C4-2B (cell line): ENCODE measurements around the gene USP6NL.
"Not testable (repeated sequence)": the region's sequence is repeated elsewhere in the genome, so short reads cannot be mapped to it uniquely, and the experiment has no call there.

Experiments
- H3K27ac ChIP-seq: fragments of 450-650 bp; 2 replicates; pipeline ENCODE4 v1.5.1; 2017
- CTCF ChIP-seq: fragments of 450-650 bp; conservative IDR thresholded peaks from 2 replicates; pipeline ENCODE4 v1.5.1; 2017; ENCODE audit warnings: mild to moderate bottlenecking
- ZFX ChIP-seq: fragments of 450-650 bp; IDR thresholded peaks from 2 replicates; pipeline ENCODE4 v1.6.1; 2017

The USP6NL gene

GRCh38 chr10:11437391-11438142, 173.9 kb downstream of the USP6NL start:
- no peak for TF ChIP-seq ZFX
- no peak for TF ChIP-seq CTCF
- H3K27ac ChIP-seq, result no peak overlapping the region

DNA sequence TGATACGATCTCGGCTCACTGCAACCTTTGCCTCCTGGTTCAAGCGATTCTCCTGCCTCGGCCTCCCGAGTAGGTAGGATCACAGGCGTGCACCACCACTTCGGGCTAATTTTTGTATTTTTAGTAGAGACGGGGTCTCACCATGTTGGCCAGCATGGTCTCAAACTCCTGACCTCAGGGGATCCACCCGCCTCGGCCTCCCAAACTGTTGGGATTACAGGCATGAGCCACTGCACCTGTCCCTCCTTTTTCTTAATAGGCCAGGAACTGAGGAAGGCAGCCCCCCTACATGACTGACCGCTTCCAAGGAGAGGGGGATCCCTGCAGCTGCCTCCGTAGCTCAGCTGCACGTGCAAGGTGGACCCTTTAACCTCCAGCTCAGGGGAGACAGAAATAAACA, 175.0 kb downstream of the USP6NL start:
- not testable (repeated sequence) for H3K27ac ChIP-seq

GRCh38 chr10:11435581-11435981, 175.9 kb downstream of the USP6NL start:
- no peak overlapping the region for H3K27ac ChIP-seq
- TF ChIP-seq CTCF (no peak), ZFX (no peak)

DNA sequence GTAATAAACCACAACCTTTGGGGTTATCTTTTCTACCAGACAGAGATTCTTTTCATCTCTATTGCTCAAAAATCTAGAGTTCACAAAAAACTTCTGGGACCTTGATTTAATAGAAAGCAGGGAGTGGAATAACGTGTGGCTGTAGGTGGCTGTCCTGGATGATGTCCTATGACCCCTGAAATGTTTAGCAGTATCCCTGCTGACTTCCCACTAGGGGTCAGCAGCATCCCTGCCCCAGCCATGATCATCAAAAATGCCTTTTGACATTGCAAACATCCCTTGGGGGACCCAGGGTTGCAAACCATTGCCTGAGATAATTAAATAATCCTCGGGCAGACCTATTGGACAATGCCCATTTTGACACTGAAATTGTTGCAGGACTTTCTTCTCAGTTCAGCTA, 177.1 kb downstream of the USP6NL start:
- H3K27ac ChIP-seq, result no peak overlapping the region
- TF ChIP-seq CTCF (peak; percentile 57), ZFX (no peak)

DNA sequence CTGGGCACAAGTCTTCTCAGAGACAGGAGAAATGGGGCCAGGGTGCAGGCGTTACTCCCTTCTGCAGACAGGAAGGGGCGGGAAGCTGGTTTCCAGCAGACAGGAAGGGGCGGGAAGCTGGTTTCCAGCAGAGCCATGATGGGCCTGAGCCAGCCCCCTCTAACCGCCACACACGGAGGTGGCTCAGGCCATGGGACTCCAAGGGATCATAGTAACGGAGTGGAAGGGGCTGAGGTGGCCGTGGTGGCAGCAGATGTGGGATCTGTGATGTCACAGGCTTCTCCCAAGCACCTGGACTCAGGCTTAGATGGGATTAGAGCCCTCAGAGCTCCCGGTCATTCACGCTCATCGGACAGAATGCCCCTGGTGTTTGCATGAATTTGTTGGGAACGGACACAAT, 177.8 kb downstream of the USP6NL start:
- TF ChIP-seq CTCF, result no peak
- TF ChIP-seq ZFX, result no peak
- no peak overlapping the region for H3K27ac ChIP-seq

- TF ChIP-seq CTCF, result no peak
- no peak for TF ChIP-seq ZFX
- no peak overlapping the region for H3K27ac ChIP-seq
Observed at GRCh38 chr10:11431216-11431555, 180.3 kb downstream of the USP6NL start.

DNA sequence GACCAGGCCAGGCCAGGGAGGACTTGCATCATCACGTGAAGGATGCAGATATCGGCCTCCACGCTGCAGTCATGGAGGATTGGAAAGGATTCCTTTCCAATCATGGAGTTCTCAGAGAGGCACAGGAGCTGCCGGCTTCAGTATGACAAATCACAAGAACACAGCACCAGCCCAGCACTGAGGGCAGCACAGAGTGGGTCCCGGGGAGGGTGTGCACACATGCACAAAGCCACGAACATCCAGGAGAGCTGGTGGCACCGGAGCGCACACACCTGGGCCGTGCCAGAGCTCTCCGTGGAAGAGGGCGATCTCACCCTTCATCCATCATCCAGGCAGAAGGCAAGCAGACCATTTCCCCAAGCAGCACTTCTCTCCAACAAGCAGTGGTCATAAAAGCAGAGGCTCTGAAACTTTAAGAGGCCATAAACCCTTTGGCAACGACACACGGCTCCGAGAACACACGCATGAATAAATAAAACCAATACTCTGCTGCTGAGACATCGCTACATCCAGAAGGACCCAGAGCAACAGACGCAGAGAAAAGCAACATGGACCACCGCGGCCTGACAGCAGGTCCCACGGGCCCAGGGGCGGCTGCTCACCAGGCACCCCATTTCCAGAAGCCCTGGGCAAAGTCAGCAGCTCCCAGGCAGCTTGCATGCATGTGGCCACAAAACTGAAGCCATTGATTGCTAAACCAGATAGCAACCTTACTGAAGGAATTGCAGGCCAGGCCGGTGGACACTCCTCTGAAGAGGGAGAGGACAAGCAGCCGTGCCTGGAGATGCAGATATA, 180.8 kb downstream of the USP6NL start:
- TF ChIP-seq CTCF, result no peak
- no peak for TF ChIP-seq ZFX
- no peak overlapping the region for H3K27ac ChIP-seq
